Left renal pelvis (tissue), 4 donors: ENCODE data around the gene ARCN1. TPM values are rescaled to one million over a fixed set of nuclear protein-coding genes. Genes with fewer than 3 reads are reported as not detected.

Experiments used
- polyA plus RNA-seq, 4 donors: library from polyadenylated mRNA; unstranded; fragments of 120-200 nt; gene quantifications; one replicate each; pipeline ENCODE4 v1.2.1, GENCODE V29; 2013; ENCODE audit not compliant: insufficient read length in 4 of 4

The ARCN1 gene
- polyA plus RNA-seq, 4 donors = 162 to 216 (median 202) TPM

Other genes starting within 250 kb of the ARCN1 start
- gene CD3D, start 229.7 kb upstream of the ARCN1 start, polyA plus RNA-seq = under 1 TPM in 3 of 4 donors, not detected in 1; 0.47 to 0.98 (median 0.66) TPM
- gene CD3G, start 228.1 kb upstream of the ARCN1 start, polyA plus RNA-seq = under 1 TPM; 0.16 to 0.72 (median 0.33) TPM
- gene UBE4A, start 212.8 kb upstream of the ARCN1 start, polyA plus RNA-seq = 10 to 100 TPM; 39.0 to 44.9 (median 41.8) TPM
- gene ATP5MG, start 170.8 kb upstream of the ARCN1 start, polyA plus RNA-seq = 100 to 1,000 TPM; 334 to 463 (median 422) TPM
- gene KMT2A, start 135.9 kb upstream of the ARCN1 start, polyA plus RNA-seq = 10 to 100 TPM; 33.8 to 49.7 (median 40.9) TPM
- gene TTC36, start 44.9 kb upstream of the ARCN1 start, polyA plus RNA-seq = 1 to 10 TPM in 1 of 4 donors, under 1 TPM in 3; 0.36 to 2.3 (median 0.92) TPM
- gene TMEM25, start 41.2 kb upstream of the ARCN1 start, polyA plus RNA-seq = 10 to 100 TPM; 19.1 to 28.9 (median 27.7) TPM
- 10 to 100 TPM; 32.0 to 45.2 (median 43.0) TPM for gene IFT46, start 6.5 kb upstream of the ARCN1 start, polyA plus RNA-seq
- 100 to 1,000 TPM in 3 of 4 donors, 10 to 100 TPM in 1; 66.2 to 156 (median 119) TPM for gene PHLDB1, start 35.2 kb downstream of the ARCN1 start, polyA plus RNA-seq
- 1 to 10 TPM in 2 of 4 donors, under 1 TPM in 1, not detected in 1; 0.64 to 1.5 (median 1.4) TPM for gene TREH, start 107.2 kb downstream of the ARCN1 start, polyA plus RNA-seq
- gene DDX6, start 218.8 kb downstream of the ARCN1 start, polyA plus RNA-seq = 100 to 1,000 TPM; 105 to 144 (median 136) TPM